Activated CD4-positive, alpha-beta T cell treated with anti-CD3 and anti-CD28 coated beads, Interleukin-2, amount 50 U/mL, for 48 hours (primary cell): ENCODE data around the gene RAB3A.
A peak's percentile ranks its signal among the peaks of the same experiment; 100 is the strongest.
"Not testable (repeated sequence)": the region's sequence is repeated elsewhere in the genome, so short reads cannot be mapped to it uniquely, and the experiment has no call there.

Experiments
- DNase-seq, 2 experiments: peaks; one replicate each; pipeline ENCODE4 v3.0.0-alpha.2; 2020

The RAB3A gene

GRCh38 chr19:18223860-18224524 is 20.1 kb upstream of the RAB3A start:
- DNase-seq: peak; percentile 27 to 53

- no peak for DNase-seq
Measured at GRCh38 chr19:18221815-18222725, 18.2 kb upstream of the RAB3A start.

GRCh38 chr19:18220632-18221275 is 16.9 kb upstream of the RAB3A start:
- no peak for DNase-seq

- DNase-seq: no peak
Measured at GRCh38 chr19:18219911-18220631, 16.2 kb upstream of the RAB3A start.

- no peak for DNase-seq
Measured at GRCh38 chr19:18218600-18218999, 14.8 kb upstream of the RAB3A start.

- no peak for DNase-seq
Measured at GRCh38 chr19:18218159-18218558, 14.3 kb upstream of the RAB3A start.

GRCh38 chr19:18216789-18217188 is 12.9 kb upstream of the RAB3A start:
- DNase-seq: no peak

- no peak for DNase-seq
Measured at GRCh38 chr19:18214779-18215433, 11.1 kb upstream of the RAB3A start.

- no peak for DNase-seq
Measured at GRCh38 chr19:18211683-18212082, 7.8 kb upstream of the RAB3A start.

GRCh38 chr19:18209912-18210311 is 6.1 kb upstream of the RAB3A start:
- not testable (repeated sequence) for DNase-seq

- peak; percentile 66 to 69 for DNase-seq
Measured at GRCh38 chr19:18208098-18208951, 4.5 kb upstream of the RAB3A start.

GRCh38 chr19:18206018-18206417 is 2.2 kb upstream of the RAB3A start:
- no peak for DNase-seq

GRCh38 chr19:18205200-18205892 is 1.5 kb upstream of the RAB3A start:
- peak; percentile 60 to 69 for DNase-seq

GRCh38 chr19:18204394-18205199 is 755 bp upstream of the RAB3A start:
- DNase-seq: peak; percentile 53 to 64

GRCh38 chr19:18203408-18203862 is 407 bp downstream of the RAB3A start:
- peak; percentile 47 to 50 for DNase-seq

- DNase-seq: peak; percentile 19 to 36
Measured at GRCh38 chr19:18202778-18203407, 949 bp downstream of the RAB3A start.

- no peak for DNase-seq
Measured at GRCh38 chr19:18202397-18202777, 1.5 kb downstream of the RAB3A start.

- no peak for DNase-seq
Measured at GRCh38 chr19:18198374-18198773, 5.5 kb downstream of the RAB3A start.

- no peak for DNase-seq
Measured at GRCh38 chr19:18197941-18198340, 5.9 kb downstream of the RAB3A start.
